SK-N-SH treated with all-trans-retinoic acid at 6 μM for 48 hours (cell line): Measurements from ENCODE around the gene SIRPA.

Experiments
- ATAC-seq: fragments of 200-7000 bp; cut with Tn5 transposase; 3 replicates; pipeline ENCODE4 v1.9.1; 2020; ENCODE audit warnings: mild to moderate bottlenecking, moderate library complexity
- ARNTL ChIP-seq: fragments of 450-650 bp; formaldehyde crosslinking; IDR thresholded peaks from 2 replicates; pipeline ENCODE4 v1.5.0; 2020; ENCODE audit warnings: low read depth, mild to moderate bottlenecking, moderate library complexity, borderline replicate concordance
- CSDC2 ChIP-seq: fragments of 250-450 bp; sonication (Bioruptor Pico); IDR thresholded peaks from 2 replicates; pipeline ENCODE4 v1.5.0; 2020; ENCODE audit warnings: mild to moderate bottlenecking, moderate library complexity
- ESRRG ChIP-seq: fragments of 250-450 bp; sonication (Bioruptor Pico); IDR thresholded peaks from 2 replicates; pipeline ENCODE4 v1.6.1; 2021; ENCODE audit warnings: mild to moderate bottlenecking
- GLIS3 ChIP-seq: fragments of 250-450 bp; sonication (Bioruptor Pico); IDR thresholded peaks from 2 replicates; pipeline ENCODE4 v1.5.0; 2020; ENCODE audit warnings: mild to moderate bottlenecking, moderate library complexity
- ISL1 ChIP-seq: fragments of 250-450 bp; sonication (Bioruptor Pico); IDR thresholded peaks from 2 replicates; pipeline ENCODE4 v2.1.2; 2022; ENCODE audit warnings: mild to moderate bottlenecking, moderate library complexity
- OSR1 ChIP-seq: fragments of 250-450 bp; sonication (Bioruptor Pico); IDR thresholded peaks from 2 replicates; pipeline ENCODE4 v1.8.0; 2022; ENCODE audit warnings: moderate library complexity, mild to moderate bottlenecking, inconsistent platforms
- PATZ1 ChIP-seq: fragments of 250-450 bp; sonication (Bioruptor Pico); IDR thresholded peaks from 2 replicates; pipeline ENCODE4 v1.8.0; 2020; ENCODE audit warnings: mild to moderate bottlenecking, moderate library complexity, borderline replicate concordance
- PPARA ChIP-seq: fragments of 250-450 bp; sonication (Bioruptor Pico); IDR thresholded peaks from 2 replicates; pipeline ENCODE4 v1.5.0; 2020; ENCODE audit warnings: mild to moderate bottlenecking, borderline replicate concordance
- RARB ChIP-seq: fragments of 250-450 bp; sonication (Bioruptor Pico); IDR thresholded peaks from 2 replicates; pipeline ENCODE4 v1.8.0; 2021; ENCODE audit warnings: mild to moderate bottlenecking, moderate library complexity
- SNAI2 ChIP-seq: fragments of 250-450 bp; sonication (Bioruptor Pico); IDR thresholded peaks from 2 replicates; pipeline ENCODE4 v1.5.0; 2020; ENCODE audit warnings: mild to moderate bottlenecking, moderate library complexity
- TCF4 ChIP-seq: fragments of 250-450 bp; sonication (Bioruptor Pico); IDR thresholded peaks from 2 replicates; pipeline ENCODE4 v1.8.0; 2021; ENCODE audit warnings: mild to moderate bottlenecking, moderate library complexity, borderline replicate concordance
- TOX ChIP-seq: fragments of 250-450 bp; sonication (Bioruptor Pico); IDR thresholded peaks from 2 replicates; pipeline ENCODE4 v1.8.0; 2021; ENCODE audit warnings: mild to moderate bottlenecking, moderate library complexity, borderline replicate concordance
- ZFP3 ChIP-seq: fragments of 250-450 bp; sonication (Bioruptor Pico); IDR thresholded peaks from 2 replicates; pipeline ENCODE4 v1.5.0; 2020; ENCODE audit warnings: mild to moderate bottlenecking, moderate library complexity
- ZFP30 ChIP-seq: fragments of 450-650 bp; formaldehyde crosslinking; IDR thresholded peaks from 2 replicates; pipeline ENCODE4 v1.5.0; 2022; ENCODE audit warnings: mild to moderate bottlenecking, moderate library complexity
- ZNF565 ChIP-seq: fragments of 450-650 bp; formaldehyde crosslinking; conservative IDR thresholded peaks from 2 replicates; pipeline ENCODE4 v1.5.0; 2020; ENCODE audit warnings: low read depth, mild to moderate bottlenecking, moderate library complexity
- ZNF70 ChIP-seq: fragments of 450-650 bp; formaldehyde crosslinking; IDR thresholded peaks from 2 replicates; pipeline ENCODE4 v1.5.0; 2020; ENCODE audit warnings: mild to moderate bottlenecking, moderate library complexity
- ZNF8 ChIP-seq: fragments of 450-650 bp; formaldehyde crosslinking; IDR thresholded peaks from 2 replicates; pipeline ENCODE4 v1.5.0; 2020; ENCODE audit warnings: mild to moderate bottlenecking, moderate library complexity
- TF ChIP-seq, protein P1 (sequence below): fragments of 250-450 bp; sonication (Bioruptor Pico); IDR thresholded peaks from 2 replicates; pipeline ENCODE4 v1.5.1; 2021; ENCODE audit warnings: mild to moderate bottlenecking, moderate library complexity
- TF ChIP-seq, protein P2 (sequence below): fragments of 250-450 bp; sonication (Bioruptor Pico); IDR thresholded peaks from 2 replicates; pipeline ENCODE4 v1.8.0; 2021; ENCODE audit warnings: low read depth, mild to moderate bottlenecking, moderate library complexity, borderline replicate concordance
- TF ChIP-seq, protein P3 (sequence below): fragments of 250-450 bp; sonication (Bioruptor Pico); IDR thresholded peaks from 2 replicates; pipeline ENCODE4 v1.5.1; 2020; ENCODE audit warnings: low read depth, mild to moderate bottlenecking, moderate library complexity

The SIRPA gene

DNA sequence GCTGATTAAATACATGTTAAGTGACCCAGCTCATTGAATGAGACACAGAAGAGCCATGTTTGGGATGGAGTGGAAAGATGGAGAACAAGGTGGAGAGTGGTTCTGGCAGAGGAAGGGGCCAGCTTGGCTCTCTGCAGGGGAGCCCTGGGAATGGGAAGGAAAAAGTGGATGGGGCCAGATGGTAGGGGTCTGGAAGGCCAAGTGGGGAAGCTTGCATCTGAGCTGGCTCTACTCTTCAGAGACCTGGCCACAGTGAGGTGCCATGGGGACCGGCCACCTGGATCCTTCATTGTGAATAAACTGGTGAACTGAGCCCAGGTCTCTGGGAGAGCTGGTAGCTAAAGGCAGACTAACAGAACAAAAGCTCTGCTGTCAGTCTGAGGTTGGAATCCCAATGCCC, 48.9 kb upstream of the SIRPA start (continued):
- TF ChIP-seq, protein P1, sequence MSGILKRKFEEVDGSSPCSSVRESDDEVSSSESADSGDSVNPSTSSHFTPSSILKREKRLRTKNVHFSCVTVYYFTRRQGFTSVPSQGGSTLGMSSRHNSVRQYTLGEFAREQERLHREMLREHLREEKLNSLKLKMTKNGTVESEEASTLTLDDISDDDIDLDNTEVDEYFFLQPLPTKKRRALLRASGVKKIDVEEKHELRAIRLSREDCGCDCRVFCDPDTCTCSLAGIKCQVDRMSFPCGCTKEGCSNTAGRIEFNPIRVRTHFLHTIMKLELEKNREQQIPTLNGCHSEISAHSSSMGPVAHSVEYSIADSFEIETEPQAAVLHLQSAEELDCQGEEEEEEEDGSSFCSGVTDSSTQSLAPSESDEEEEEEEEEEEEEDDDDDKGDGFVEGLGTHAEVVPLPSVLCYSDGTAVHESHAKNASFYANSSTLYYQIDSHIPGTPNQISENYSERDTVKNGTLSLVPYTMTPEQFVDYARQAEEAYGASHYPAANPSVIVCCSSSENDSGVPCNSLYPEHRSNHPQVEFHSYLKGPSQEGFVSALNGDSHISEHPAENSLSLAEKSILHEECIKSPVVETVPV (CRISPR knock-in tag) = no peak
- TF ChIP-seq ZFP3 (CRISPR knock-in tag) (no peak), PPARA (no peak)

DNA sequence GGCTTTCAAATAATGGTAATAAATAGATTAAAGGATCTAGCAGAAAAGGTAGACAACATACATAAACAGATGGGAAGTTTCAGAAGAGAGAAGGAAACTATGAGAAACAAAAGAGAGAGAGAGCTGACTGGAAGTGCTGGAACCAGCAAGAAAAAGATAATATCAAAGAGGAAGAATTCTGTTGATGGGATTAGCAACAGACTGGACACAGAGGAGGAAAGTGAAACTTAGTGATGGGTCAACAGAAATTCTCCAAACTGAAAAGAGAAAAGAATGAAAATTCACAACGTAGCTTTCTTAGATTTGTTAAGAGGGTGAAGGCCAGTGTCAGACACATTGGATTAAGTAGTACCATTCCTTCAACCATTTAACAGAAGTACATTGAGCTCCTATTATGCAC, 48.3 kb upstream of the SIRPA start:
- ATAC-seq = no peak
- TF ChIP-seq, protein P2, sequence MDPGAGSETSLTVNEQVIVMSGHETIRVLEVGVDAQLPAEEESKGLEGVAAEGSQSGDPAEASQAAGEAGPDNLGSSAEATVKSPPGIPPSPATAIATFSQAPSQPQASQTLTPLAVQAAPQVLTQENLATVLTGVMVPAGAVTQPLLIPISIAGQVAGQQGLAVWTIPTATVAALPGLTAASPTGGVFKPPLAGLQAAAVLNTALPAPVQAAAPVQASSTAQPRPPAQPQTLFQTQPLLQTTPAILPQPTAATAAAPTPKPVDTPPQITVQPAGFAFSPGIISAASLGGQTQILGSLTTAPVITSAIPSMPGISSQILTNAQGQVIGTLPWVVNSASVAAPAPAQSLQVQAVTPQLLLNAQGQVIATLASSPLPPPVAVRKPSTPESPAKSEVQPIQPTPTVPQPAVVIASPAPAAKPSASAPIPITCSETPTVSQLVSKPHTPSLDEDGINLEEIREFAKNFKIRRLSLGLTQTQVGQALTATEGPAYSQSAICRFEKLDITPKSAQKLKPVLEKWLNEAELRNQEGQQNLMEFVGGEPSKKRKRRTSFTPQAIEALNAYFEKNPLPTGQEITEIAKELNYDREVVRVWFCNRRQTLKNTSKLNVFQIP (CRISPR knock-in tag) = no peak
- TF ChIP-seq PATZ1 (no peak), SNAI2 (CRISPR knock-in tag) (no peak), ISL1 (CRISPR knock-in tag) (no peak)

- ATAC-seq = no peak
- TF ChIP-seq, protein P1 (CRISPR knock-in tag) = no peak
- TF ChIP-seq RARB (CRISPR knock-in tag) = no peak
- no peak for TF ChIP-seq ZFP3 (CRISPR knock-in tag)
- TF ChIP-seq ZNF70 (CRISPR knock-in tag) = no peak
- TF ChIP-seq, protein P2 (CRISPR knock-in tag) = no peak
- TF ChIP-seq ESRRG (CRISPR knock-in tag) = no peak
- no peak for TF ChIP-seq ZFP30 (CRISPR knock-in tag)
- TF ChIP-seq ZNF8 (CRISPR knock-in tag) = no peak
- no peak for TF ChIP-seq PPARA
- TF ChIP-seq TCF4 (CRISPR knock-in tag) = no peak
- no peak for TF ChIP-seq ZNF565 (CRISPR knock-in tag)
Measured at GRCh38 chr20:1847780-1848179, 47.4 kb upstream of the SIRPA start.

DNA sequence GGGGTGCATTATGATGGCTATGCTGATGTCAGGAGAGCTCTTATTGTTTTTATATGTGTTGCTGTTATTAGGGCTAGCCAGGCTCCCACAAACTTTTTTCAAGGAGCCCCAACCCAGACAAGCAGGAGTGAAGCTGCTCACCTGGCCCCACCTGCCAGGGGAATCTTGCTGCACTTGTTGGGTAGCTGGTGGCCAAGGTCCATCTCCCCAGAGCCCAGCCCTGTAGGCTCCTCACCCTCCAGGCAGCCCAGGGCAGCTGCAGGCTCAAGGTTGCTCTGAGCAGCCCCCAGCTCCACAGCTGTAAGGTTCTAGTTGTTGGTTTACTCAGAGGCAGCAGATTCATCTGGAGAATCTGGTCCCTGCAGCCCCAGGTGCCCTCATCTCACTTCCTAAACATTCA, 46.8 kb upstream of the SIRPA start:
- ATAC-seq = no peak
- TF ChIP-seq OSR1 (no peak), RARB (CRISPR knock-in tag) (no peak), TOX (no peak), GLIS3 (no peak), ZNF70 (CRISPR knock-in tag) (no peak), ARNTL (CRISPR knock-in tag) (no peak), ZNF8 (CRISPR knock-in tag) (no peak), ISL1 (CRISPR knock-in tag) (no peak), CSDC2 (CRISPR knock-in tag) (no peak), ZFP3 (CRISPR knock-in tag) (no peak), PATZ1 (no peak), SNAI2 (CRISPR knock-in tag) (no peak)
- TF ChIP-seq, protein P3, sequence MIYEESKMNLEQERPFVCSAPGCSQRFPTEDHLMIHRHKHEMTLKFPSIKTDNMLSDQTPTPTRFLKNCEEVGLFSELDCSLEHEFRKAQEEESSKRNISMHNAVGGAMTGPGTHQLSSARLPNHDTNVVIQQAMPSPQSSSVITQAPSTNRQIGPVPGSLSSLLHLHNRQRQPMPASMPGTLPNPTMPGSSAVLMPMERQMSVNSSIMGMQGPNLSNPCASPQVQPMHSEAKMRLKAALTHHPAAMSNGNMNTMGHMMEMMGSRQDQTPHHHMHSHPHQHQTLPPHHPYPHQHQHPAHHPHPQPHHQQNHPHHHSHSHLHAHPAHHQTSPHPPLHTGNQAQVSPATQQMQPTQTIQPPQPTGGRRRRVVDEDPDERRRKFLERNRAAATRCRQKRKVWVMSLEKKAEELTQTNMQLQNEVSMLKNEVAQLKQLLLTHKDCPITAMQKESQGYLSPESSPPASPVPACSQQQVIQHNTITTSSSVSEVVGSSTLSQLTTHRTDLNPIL (CRISPR knock-in tag) = no peak
- TF ChIP-seq, protein P1 (CRISPR knock-in tag) = no peak
